Activated CD8-positive, alpha-beta T cell treated with anti-CD3 and anti-CD28 coated beads, Interleukin-2, amount 10 ng/mL, durations not matched to agents 7 days and 5 days (primary cell): ENCODE results near the gene SNRPA1. TPM values are rescaled to one million over a fixed set of nuclear protein-coding genes. Genes with fewer than 3 reads are reported as not detected.
"Not testable (repeated sequence)": the region's sequence is repeated elsewhere in the genome, so short reads cannot be mapped to it uniquely, and the experiment has no call there.

Source experiments
- ATAC-seq: fragments of 150-1000 bp; cut with Tn5 transposase; one replicate; pipeline ENCODE4 v1.10.0; 2021; ENCODE audit warnings: moderate library complexity
- CTCF ChIA-PET: fragments of 350-600 bp; sonication (Branson Sonifier 250); formaldehyde crosslinking; loops from one replicate; lab custom pipeline; 2021; ENCODE audit warnings: antibody characterized with exemption; lab: Charles Lee
- POLR2A ChIA-PET: fragments of 350-600 bp; sonication (Branson Sonifier 250); formaldehyde crosslinking; loops from one replicate; lab custom pipeline; 2021; ENCODE audit warnings: antibody characterized with exemption; lab: Charles Lee
- DNase-seq: peaks from one replicate; pipeline ENCODE4 v3.0.0-alpha.2; 2020
- H3K27ac Mint-ChIP-seq: one replicate; pipeline ENCODE4 v1.8.0; 2021; ENCODE audit warnings: mild to moderate bottlenecking, mixed read lengths
- H3K27me3 Mint-ChIP-seq: one replicate; pipeline ENCODE4 v1.8.0; 2021; ENCODE audit warnings: low read depth, mixed read lengths
- H3K36me3 Mint-ChIP-seq: one replicate; pipeline ENCODE4 v1.8.0; 2021; ENCODE audit warnings: low read depth, mixed read lengths
- H3K4me1 Mint-ChIP-seq: one replicate; pipeline ENCODE4 v1.8.0; 2021; ENCODE audit warnings: low read depth, mixed read lengths
- H3K4me3 Mint-ChIP-seq: one replicate; pipeline ENCODE4 v1.8.0; 2021; ENCODE audit warnings: mild to moderate bottlenecking, mixed read lengths
- H3K9me3 Mint-ChIP-seq: one replicate; pipeline ENCODE4 v1.8.0; 2022; ENCODE audit warnings: mixed read lengths; ENCODE audit not compliant: insufficient read depth
- total RNA-seq, 2 experiments: library from RNA; stranded (reverse); gene quantifications; one replicate each; pipeline ENCODE4 v1.2.3, GENCODE V29; 2021

The SNRPA1 gene
- total RNA-seq, 2 experiments from 2014 or later, result 138 to 144 TPM

DNA sequence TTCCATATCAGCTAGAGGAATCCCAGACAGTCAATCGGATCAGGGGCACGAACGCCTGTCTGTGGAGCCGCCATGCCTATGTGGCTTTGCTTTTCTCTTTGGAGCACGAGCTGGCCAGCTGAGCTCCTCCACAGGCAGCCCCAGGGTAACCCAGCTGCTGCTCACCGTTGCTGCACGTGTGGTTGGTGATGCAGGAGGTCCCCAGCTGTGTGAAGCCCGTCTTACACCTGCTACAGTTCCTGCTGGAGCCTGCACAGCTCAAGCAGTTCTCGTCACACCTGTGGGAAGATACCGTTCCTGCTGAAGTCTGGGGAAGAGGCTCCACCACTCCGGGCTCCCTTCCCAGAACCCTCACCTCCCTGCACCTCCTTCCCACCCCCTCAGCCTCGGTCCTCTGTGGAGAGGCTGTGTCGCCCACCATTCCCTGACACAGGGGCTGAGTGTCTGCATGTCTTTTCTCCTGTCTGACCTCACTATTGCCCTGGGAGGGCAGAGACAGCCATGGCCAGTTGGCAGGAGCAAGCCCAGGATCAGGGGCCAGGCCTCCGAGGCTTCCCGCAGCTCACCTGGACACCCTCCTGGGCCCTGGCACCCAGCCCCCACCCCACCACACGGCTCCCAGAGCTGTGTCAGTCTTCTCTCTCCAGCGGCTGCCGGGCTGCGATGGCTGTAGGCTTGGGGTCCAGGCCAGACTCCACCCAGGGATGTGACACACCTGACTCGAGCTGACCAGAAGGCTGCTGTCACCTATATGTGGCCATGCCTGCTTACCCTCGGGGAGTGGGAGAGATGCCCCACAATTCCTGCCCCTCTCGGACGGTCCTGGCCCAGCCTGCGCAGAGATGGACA lies 12.2 kb upstream of the SNRPA1 start:
- no peaks in the 10 kb centered on the region for H3K27me3 Mint-ChIP-seq
- H3K4me3 Mint-ChIP-seq, result no peak overlapping the region
- no peaks in the 10 kb centered on the region for H3K36me3 Mint-ChIP-seq
- CTCF ChIA-PET, result interaction anchor here (0.9 to 2.0 kb wide), 4 partner anchors 8 to 334 kb away, joined by 3 to 7 read pairs (median 4); no protein-coding TSS in a partner anchor
- POLR2A ChIA-PET, result interaction anchor here (0.8 to 1.3 kb wide), 2 partner anchors 12 to 13 kb away, joined by 3 read pairs; partner anchors contain the start of gene SNRPA1
- H3K4me1 Mint-ChIP-seq, result no peaks in the 10 kb centered on the region
- no peaks in the 10 kb centered on the region for H3K9me3 Mint-ChIP-seq
- ATAC-seq (no peak), DNase-seq (no peak)
- no peak overlapping the region for H3K27ac Mint-ChIP-seq

DNA sequence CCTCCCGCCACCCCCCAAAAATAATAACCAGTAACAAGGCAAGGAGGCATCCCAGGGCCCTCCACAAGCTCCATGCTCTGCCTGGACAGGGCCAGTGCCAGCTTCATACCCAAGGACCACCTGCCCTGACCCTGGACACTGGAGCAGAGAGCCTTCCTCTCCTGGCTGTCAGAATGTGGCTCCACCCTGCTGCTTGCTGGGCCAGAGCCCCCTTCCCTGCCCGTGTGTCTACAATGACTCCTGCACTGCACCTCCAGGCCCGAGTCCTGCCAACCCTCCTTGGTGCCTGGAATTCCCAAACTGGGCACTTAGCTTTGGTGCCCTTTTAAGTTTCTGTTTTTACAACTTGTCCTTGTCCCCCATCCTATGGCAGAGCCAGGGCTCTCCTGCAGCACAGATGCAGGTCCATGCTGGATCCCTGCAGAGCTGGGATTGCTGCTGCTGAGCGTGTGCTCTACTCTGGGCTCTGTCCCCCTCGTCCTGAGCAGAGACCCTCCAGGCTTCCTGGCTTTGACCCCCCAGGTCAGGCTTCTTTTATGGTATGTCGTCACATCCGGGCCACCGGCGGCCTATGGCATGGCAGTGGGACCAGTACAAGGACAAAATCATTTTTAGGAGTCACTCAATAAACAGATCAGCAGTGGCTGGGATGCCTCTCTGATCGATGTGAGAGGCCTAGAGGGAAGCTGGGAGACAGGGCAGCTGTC lies 11.4 kb upstream of the SNRPA1 start:
- POLR2A ChIA-PET, result interaction anchor here (1.3 kb wide), 1 partner anchor 12 kb away, joined by 3 read pairs; the partner anchor contains the start of gene SNRPA1
- H3K27me3 Mint-ChIP-seq, result no peaks in the 10 kb centered on the region
- H3K4me1 Mint-ChIP-seq, result no peaks in the 10 kb centered on the region
- no peaks in the 10 kb centered on the region for H3K36me3 Mint-ChIP-seq
- H3K9me3 Mint-ChIP-seq, result no peaks in the 10 kb centered on the region
- no peak for ATAC-seq
- H3K27ac Mint-ChIP-seq, result no peak overlapping the region
- CTCF ChIA-PET, result interaction anchor here (1.0 to 2.0 kb wide), 4 partner anchors 8 to 335 kb away, joined by 3 to 7 read pairs (median 6); no protein-coding TSS in a partner anchor
- no peak for DNase-seq
- no peak overlapping the region for H3K4me3 Mint-ChIP-seq

DNA sequence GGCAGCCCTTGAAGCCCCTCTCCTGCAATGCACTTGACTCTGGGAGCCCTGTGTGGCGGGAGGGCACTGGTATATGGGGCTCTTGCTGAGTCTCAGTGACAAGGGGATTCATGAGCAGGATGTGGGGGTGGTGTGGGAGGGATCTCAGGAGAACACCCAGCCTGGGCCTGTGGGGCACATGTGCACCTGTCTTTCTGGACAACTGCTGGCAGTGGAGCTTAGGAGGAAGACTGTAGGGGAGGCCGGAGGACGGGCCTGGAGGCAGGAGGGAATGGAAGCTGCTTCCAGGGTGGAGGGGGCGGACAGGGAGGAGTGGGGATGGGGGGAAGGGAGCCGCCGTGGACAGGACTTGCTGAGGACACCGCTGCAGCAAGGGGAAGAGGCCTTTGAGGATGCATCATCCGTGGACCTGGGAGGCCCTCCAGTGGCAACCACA lies 10.8 kb upstream of the SNRPA1 start:
- Mint-ChIP-seq H3K36me3 (no peaks in the 10 kb centered on the region), H3K27ac (no peak overlapping the region), H3K4me3 (no peak overlapping the region), H3K9me3 (no peaks in the 10 kb centered on the region), H3K27me3 (no peaks in the 10 kb centered on the region), H3K4me1 (no peaks in the 10 kb centered on the region)
- ChIA-PET POLR2A (interaction anchor here (1.3 kb wide), 1 partner anchor 11 kb away, joined by 3 read pairs; the partner anchor contains the start of gene SNRPA1), CTCF (interaction anchor here (0.7 to 1.0 kb wide), 2 partner anchors 15 to 335 kb away, joined by 3 to 5 read pairs; no protein-coding TSS in a partner anchor)
- ATAC-seq (no peak), DNase-seq (no peak)

DNA sequence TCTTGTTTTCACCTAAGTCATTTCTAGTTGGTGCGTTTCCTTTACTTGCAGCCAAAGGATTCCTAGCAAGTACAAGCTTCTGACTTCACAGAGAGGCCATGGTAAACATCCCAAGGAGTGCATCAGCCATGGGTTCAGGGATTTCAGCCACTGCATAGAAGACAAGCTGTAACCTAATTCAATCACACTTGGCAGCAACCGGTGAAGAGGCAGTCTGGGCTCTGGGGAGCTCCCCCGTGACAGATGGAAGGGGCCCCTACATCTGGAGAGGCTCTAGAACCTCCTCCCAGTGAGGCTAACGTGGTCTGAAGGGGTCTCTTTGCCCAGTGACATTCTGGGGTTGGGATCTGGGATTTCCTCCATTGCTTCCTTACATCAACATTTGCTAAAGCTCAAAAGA lies 8.4 kb upstream of the SNRPA1 start:
- H3K9me3 Mint-ChIP-seq, result no peaks in the 10 kb centered on the region
- DNase-seq, result no peak
- no peak overlapping the region for H3K4me3 Mint-ChIP-seq
- no peak for ATAC-seq
- peaks cover 4% of the 10 kb centered on the region for H3K4me1 Mint-ChIP-seq
- no peaks in the 10 kb centered on the region for H3K27me3 Mint-ChIP-seq
- no peaks in the 10 kb centered on the region for H3K36me3 Mint-ChIP-seq
- H3K27ac Mint-ChIP-seq, result no peak overlapping the region
- ChIA-PET CTCF (interaction anchor here (1.4 to 2.6 kb wide), 5 partner anchors 11 to 337 kb away, joined by 3 to 13 read pairs (median 8); no protein-coding TSS in a partner anchor), POLR2A (interaction anchor here (1.1 to 1.5 kb wide), 2 partner anchors 9 to 17 kb away, joined by 3 to 5 read pairs; partner anchors contain the start of gene SNRPA1)

DNA sequence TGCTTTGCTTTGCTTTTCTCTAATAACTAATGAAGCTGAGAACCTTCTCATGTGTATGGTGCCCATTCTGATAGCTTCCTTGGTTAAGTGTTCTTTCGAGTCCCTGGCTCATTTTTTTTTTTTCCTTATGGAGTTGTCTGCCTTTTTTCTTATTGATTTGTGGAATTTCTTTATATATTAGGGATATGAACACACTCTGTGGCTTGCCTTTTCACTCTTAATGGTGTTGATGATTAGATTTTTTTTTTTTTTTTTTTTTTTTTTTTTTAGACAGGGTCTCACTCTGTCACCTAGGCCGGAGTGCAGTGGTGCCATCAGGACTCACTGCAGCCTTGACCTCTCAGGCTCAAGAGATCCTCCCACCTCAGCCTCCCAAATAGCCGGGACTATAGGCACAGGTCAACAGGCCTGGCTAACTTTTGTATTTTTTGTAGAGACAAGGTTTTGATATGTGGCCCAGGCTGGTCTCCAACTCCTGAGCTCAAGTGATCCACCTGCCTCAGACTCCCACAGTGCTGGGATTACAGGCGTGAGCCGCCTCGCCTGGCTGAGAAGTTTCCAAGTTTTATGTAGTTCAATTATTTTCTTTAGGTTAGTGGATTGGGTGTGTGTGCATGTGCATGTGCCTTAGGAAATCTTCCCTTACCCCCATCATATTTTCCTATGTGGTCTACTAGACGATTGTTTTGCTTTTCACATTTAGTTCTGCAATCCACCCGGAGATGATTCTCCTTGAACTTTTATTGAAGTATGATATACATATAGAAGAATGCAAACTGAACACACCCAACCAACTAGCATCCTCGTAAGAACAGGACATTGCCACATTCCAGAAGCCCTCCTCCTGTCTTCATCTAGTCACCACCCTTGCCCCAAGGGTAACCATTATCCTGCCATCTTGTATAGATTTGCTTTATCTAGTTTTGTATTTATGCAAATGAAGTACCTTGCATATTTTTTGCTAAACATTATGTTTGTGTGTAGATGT lies 1.7 kb upstream of the SNRPA1 start:
- peak overlapping the region; percentile 98 for H3K4me3 Mint-ChIP-seq
- peaks cover 32% of the 10 kb centered on the region for H3K4me1 Mint-ChIP-seq
- H3K9me3 Mint-ChIP-seq, result no peaks in the 10 kb centered on the region
- H3K27me3 Mint-ChIP-seq, result no peaks in the 10 kb centered on the region
- ATAC-seq, result no peak
- POLR2A ChIA-PET, result interaction anchor here (1.4 to 4.2 kb wide), 3 partner anchors 13 to 29 kb away, joined by 4 to 36 read pairs (median 30); no protein-coding TSS in a partner anchor
- peak overlapping the region; percentile 80 for H3K27ac Mint-ChIP-seq
- CTCF ChIA-PET, result interaction anchor here (0.9 to 15.0 kb wide), 7 partner anchors 8 to 353 kb away, joined by 3 to 202 read pairs (median 11); no protein-coding TSS in a partner anchor
- DNase-seq, result no peak
- peaks cover 24% of the 10 kb centered on the region for H3K36me3 Mint-ChIP-seq

DNA sequence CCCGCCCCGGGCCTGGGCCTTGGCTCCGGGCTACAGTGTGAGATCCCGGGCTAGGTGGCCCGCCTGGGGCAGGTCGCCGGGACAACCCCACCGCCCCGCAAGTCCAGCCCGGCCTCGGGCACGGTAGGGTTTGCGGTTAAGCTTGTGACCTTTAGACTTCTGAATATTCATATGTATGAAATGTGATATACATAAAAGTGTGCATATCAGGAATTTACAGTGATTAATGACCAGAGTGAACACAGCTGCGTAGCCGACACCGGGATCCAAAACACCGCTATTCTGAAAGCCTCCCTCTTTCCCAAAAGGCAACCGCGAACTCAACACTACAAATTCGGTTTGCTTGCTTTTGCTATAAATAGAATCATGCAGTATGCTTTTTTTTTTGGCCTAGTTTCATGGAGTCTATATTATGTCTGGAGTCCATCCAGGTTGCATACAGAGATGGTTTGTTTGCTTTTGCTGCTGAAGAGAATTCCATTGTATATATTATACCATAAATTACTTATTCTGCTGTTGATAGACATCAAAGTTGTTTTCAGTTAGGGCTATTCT lies 636 bp upstream of the SNRPA1 start:
- Mint-ChIP-seq H3K27ac (peak overlapping the region; percentile 93), H3K4me1 (peaks cover 35% of the 10 kb centered on the region), H3K36me3 (peaks cover 27% of the 10 kb centered on the region), H3K9me3 (no peaks in the 10 kb centered on the region), H3K27me3 (no peaks in the 10 kb centered on the region), H3K4me3 (peak overlapping the region; percentile 98)
- DNase-seq (no peak), ATAC-seq (no peak)
- ChIA-PET CTCF (interaction anchor here (0.9 to 15.0 kb wide), 10 partner anchors 11 to 356 kb away, joined by 3 to 202 read pairs (median 6); partner anchors contain the start of gene TM2D3), POLR2A (interaction anchor here (0.6 to 4.2 kb wide), 18 partner anchors 7 to 393 kb away, joined by 3 to 36 read pairs (median 5); partner anchors contain the start of genes CHSY1 and TM2D3)

DNA sequence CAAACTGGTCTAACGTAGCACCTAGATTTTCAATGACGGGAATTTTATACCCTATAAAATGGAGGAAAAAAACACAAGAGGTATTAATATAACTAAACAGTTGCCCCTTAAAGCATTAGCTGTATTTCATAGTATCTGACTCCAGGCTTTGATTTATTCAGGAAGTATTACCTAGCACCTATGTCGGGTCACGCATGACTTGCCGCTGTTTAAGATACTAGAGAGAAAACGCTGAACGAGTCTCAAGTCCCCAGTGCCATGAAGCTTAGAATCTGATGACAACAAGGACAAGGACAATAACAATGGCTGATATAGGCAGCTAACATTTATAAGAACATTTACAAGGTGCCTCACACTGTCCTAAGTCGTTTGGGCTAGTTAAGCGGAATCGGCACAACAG lies 1.9 kb downstream of the SNRPA1 start:
- CTCF ChIA-PET, result interaction anchor here (0.9 to 15.0 kb wide), 12 partner anchors 9 to 360 kb away, joined by 3 to 202 read pairs (median 6); no protein-coding TSS in a partner anchor
- H3K27me3 Mint-ChIP-seq, result no peaks in the 10 kb centered on the region
- peak overlapping the region; percentile 98 for H3K4me3 Mint-ChIP-seq
- peak overlapping the region; percentile 93 for H3K27ac Mint-ChIP-seq
- H3K36me3 Mint-ChIP-seq, result peaks cover 47% of the 10 kb centered on the region
- ATAC-seq, result no peak
- no peak for DNase-seq
- H3K4me1 Mint-ChIP-seq, result peaks cover 44% of the 10 kb centered on the region
- no peaks in the 10 kb centered on the region for H3K9me3 Mint-ChIP-seq
- POLR2A ChIA-PET, result interaction anchor here (1.6 to 4.2 kb wide), 4 partner anchors 9 to 360 kb away, joined by 4 to 36 read pairs (median 24); partner anchors contain the start of gene TM2D3

DNA sequence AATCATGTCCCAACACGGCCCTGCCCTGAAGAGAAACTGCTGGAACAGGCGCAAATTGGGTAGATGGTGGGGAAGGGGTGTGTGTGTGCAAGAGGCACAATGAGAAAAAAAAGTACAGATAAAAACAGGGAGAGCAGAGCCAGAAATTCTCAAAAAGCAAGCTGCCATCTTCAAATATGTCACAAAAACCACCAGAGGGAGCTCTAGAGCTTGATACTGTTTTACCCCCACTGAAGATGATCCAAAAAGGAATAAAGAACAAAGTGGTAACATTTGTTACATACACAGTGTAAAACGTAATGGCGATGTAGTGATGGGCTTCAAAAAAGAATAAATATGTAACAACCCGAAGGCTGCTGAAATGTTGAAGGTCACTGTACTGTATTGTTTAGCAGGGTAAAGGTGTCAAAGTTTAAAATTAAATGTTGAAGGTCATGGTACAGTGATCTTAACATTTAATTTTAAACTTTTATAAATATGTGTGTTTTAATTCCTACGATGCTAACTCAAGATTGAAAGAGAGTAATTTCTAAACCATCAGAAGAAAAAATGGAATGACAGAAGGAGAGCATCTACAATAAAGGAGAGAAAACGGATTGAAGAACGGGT lies 6.0 kb downstream of the SNRPA1 start:
- Mint-ChIP-seq H3K4me1 (peaks cover 55% of the 10 kb centered on the region), H3K4me3 (no peak overlapping the region), H3K27me3 (no peaks in the 10 kb centered on the region), H3K9me3 (no peaks in the 10 kb centered on the region), H3K36me3 (peaks cover 73% of the 10 kb centered on the region), H3K27ac (peak overlapping the region; percentile 52)
- ChIA-PET POLR2A (interaction anchor here (1.1 to 1.6 kb wide), 2 partner anchors 11 to 354 kb away, joined by 3 to 5 read pairs; no protein-coding TSS in a partner anchor), CTCF (interaction anchor here (0.7 to 15.0 kb wide), 29 partner anchors 9 to 682 kb away, joined by 3 to 202 read pairs (median 4); no protein-coding TSS in a partner anchor)
- ATAC-seq (peak; percentile 54), DNase-seq (peak; percentile 51)

DNA sequence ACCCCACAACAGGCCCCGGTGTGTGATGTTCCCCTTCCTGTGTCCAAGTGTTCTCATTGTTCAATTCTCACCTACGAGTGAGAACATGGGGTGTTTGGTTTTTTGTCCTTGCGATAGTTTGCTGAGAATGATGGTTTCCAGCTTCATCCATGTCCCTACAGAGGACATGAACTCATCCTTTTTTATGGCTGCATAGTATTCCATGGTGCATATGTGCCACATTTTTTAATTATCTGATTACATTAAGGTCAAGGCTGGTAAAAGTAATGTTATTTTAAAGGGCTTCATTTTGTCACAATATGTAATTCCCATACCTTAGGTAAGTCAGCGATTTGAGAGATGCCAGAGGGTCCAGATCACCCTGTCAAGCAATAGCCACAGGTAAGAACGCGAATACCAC lies 7.7 kb downstream of the SNRPA1 start:
- CTCF ChIA-PET, result interaction anchor here (0.7 to 15.0 kb wide), 7 partner anchors 8 to 376 kb away, joined by 3 to 202 read pairs (median 8); no protein-coding TSS in a partner anchor
- H3K27me3 Mint-ChIP-seq, H3K9me3 Mint-ChIP-seq, DNase-seq, ATAC-seq, H3K4me3 Mint-ChIP-seq: not testable (repeated sequence)
- Mint-ChIP-seq H3K27ac (peak overlapping the region; percentile 64), H3K36me3 (peaks cover 76% of the 10 kb centered on the region), H3K4me1 (peaks cover 42% of the 10 kb centered on the region)
- POLR2A ChIA-PET, result interaction anchor here (1.6 kb wide), 1 partner anchor 355 kb away, joined by 5 read pairs; no protein-coding TSS in a partner anchor
